Measurements from ENCODE around the gene FANCM.
"Not testable (repeated sequence)": the region's sequence is repeated elsewhere in the genome, so short reads cannot be mapped to it uniquely, and the experiment has no call there.

Gene FANCM

GRCh38 chr14:45135659-45136395 lies at the start of gene FANCM:
FANCM (plus strand) TSS chr14:45135930; CDS start chr14:45136032, 102 bp downstream.
- peak; percentile 60 to 75 for DNase-seq (ENCODE audit: low read depth in 2 of 2)

GRCh38 chr14:45089813-45090212 lies 45.9 kb upstream of the FANCM start:
- no peak for DNase-seq (ENCODE audit: low read depth in 2 of 2)

- DNase-seq (ENCODE audit: low read depth in 2 of 2) = no peak
These were observed 44.0 kb upstream of the FANCM start for GRCh38 chr14:45091710-45092109.

GRCh38 chr14:45094275-45094674 lies 41.5 kb upstream of the FANCM start:
- DNase-seq (ENCODE audit: low read depth in 2 of 2) = no peak

GRCh38 chr14:45095143-45095542 lies 40.6 kb upstream of the FANCM start:
- DNase-seq (ENCODE audit: low read depth in 2 of 2) = no peak

- no peak for DNase-seq (ENCODE audit: low read depth in 2 of 2)
These were observed 39.5 kb upstream of the FANCM start for GRCh38 chr14:45096218-45096617.

- no peak for DNase-seq (ENCODE audit: low read depth in 2 of 2)
These were observed 31.9 kb upstream of the FANCM start for GRCh38 chr14:45103806-45104205.

GRCh38 chr14:45104561-45104960 lies 31.2 kb upstream of the FANCM start:
- no peak for DNase-seq (ENCODE audit: low read depth in 2 of 2)

- no peak for DNase-seq (ENCODE audit: low read depth in 2 of 2)
These were observed 22.6 kb upstream of the FANCM start for GRCh38 chr14:45112896-45113781.

GRCh38 chr14:45114327-45114726 lies 21.4 kb upstream of the FANCM start:
- DNase-seq (ENCODE audit: low read depth in 2 of 2) = no peak

GRCh38 chr14:45118594-45118993 lies 17.1 kb upstream of the FANCM start:
- no peak for DNase-seq (ENCODE audit: low read depth in 2 of 2)

GRCh38 chr14:45120096-45120495 lies 15.6 kb upstream of the FANCM start:
- DNase-seq (ENCODE audit: low read depth in 2 of 2) = no peak

GRCh38 chr14:45123271-45123670 lies 12.5 kb upstream of the FANCM start:
- no peak for DNase-seq (ENCODE audit: low read depth in 2 of 2)

GRCh38 chr14:45125754-45126153 lies 10.0 kb upstream of the FANCM start:
- no peak for DNase-seq (ENCODE audit: low read depth in 2 of 2)

- no peak for DNase-seq (ENCODE audit: low read depth in 2 of 2)
These were observed 6.6 kb upstream of the FANCM start for GRCh38 chr14:45128963-45129629.

- no peak for DNase-seq (ENCODE audit: low read depth in 2 of 2)
These were observed 2.1 kb upstream of the FANCM start for GRCh38 chr14:45133683-45134050.

GRCh38 chr14:45134051-45134958 lies 1.4 kb upstream of the FANCM start, which contains the start of gene FKBP3:
FKBP3 (minus strand) TSS chr14:45134481; CDS start chr14:45134456, 25 bp downstream.
- peak; percentile 86 to 90 for DNase-seq (ENCODE audit: low read depth in 2 of 2)

GRCh38 chr14:45135156-45135555 lies 574 bp upstream of the FANCM start:
- DNase-seq (ENCODE audit: low read depth in 2 of 2) = no peak

GRCh38 chr14:45136399-45136798 lies 669 bp downstream of the FANCM start:
- DNase-seq (ENCODE audit: low read depth in 2 of 2) = no peak

GRCh38 chr14:45140661-45141187 lies 5.0 kb downstream of the FANCM start:
- no peak for DNase-seq (ENCODE audit: low read depth in 2 of 2)

GRCh38 chr14:45142083-45142482 lies 6.4 kb downstream of the FANCM start:
- DNase-seq (ENCODE audit: low read depth in 2 of 2) = not testable (repeated sequence)

All from stimulated activated CD8-positive, alpha-beta memory T cell treated with anti-CD3 and anti-CD28 coated beads, Interleukin-2, amount 100 ng/mL, for 48 hours (primary cell).